HG03432 (cell line): ENCODE results near the gene SLC6A18.
"Not testable (repeated sequence)": the region's sequence is repeated elsewhere in the genome, so short reads cannot be mapped to it uniquely, and the experiment has no call there.

Experiments used
- ATAC-seq: cut with Tn5 transposase; IDR thresholded peaks from one replicate; pipeline ENCODE4 v1.9.1; 2021; ENCODE audit warnings: mild to moderate bottlenecking, moderate library complexity; ENCODE audit not compliant: unreplicated experiment

Gene SLC6A18

DNA sequence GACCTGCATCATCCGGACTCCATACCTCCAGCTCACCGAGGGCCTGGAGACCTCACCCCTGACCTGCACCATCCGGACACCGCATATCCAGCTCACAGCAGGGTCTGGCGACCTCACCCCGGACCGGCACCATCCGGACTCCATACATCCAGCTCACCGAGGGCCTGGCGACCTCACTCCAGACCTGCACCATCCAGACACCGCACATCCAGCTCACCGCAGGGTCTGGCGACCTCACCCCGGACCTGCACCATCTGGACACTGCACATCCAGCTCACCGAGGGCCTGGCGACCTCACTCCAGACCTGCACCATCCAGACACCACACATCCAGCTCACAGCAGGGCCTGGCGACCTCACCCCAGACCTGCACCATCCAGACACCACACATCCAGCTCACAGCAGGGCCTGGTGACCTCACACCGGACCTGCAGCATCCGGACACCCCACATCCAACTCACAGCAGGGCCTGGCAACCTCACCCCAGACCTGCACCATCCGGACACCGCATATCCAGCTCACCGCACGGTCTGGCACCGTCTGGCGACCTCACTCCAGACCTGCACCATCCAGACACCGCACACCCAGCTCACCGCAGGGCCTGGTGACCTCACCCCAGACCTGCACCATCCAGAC lies 59.3 kb downstream of the SLC6A18 start:
- not testable (repeated sequence) for ATAC-seq

DNA sequence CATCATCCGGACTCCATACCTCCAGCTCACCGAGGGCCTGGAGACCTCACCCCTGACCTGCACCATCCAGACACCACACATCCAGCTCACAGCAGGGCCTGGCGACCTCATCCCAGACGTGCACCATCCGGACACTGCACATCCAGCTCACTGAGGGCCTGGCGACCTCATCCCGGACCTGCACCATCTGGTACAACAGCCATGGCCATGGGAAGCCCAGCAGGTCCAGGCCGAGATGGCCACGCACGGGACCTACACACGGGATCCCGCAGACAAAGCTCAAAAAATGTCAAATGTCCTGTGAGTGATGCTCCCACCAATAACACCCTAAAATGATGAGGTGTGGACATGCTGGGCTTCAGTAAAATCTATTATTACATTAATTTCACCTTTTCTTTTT lies 60.0 kb downstream of the SLC6A18 start:
- no peak for ATAC-seq

DNA sequence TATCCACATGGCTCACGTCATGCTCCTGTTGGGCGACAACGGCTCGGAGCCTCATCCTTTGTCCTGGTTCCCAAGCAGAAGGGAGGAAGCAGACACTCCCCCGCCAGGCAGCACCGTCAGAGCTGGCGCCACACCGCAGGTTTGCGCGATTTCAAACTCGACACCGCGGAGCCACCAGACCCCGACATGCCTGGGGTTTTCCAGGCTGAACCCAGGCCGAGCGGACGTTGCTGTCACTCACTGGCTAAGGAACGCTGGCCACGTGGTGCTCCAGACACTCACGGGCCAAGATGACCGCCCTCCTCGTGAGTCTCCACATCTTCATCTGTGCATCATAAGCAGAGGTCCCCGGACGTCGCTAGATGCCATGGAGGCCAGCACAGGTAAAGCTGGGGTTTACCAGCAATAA lies 60.7 kb downstream of the SLC6A18 start:
- ATAC-seq: no peak

DNA sequence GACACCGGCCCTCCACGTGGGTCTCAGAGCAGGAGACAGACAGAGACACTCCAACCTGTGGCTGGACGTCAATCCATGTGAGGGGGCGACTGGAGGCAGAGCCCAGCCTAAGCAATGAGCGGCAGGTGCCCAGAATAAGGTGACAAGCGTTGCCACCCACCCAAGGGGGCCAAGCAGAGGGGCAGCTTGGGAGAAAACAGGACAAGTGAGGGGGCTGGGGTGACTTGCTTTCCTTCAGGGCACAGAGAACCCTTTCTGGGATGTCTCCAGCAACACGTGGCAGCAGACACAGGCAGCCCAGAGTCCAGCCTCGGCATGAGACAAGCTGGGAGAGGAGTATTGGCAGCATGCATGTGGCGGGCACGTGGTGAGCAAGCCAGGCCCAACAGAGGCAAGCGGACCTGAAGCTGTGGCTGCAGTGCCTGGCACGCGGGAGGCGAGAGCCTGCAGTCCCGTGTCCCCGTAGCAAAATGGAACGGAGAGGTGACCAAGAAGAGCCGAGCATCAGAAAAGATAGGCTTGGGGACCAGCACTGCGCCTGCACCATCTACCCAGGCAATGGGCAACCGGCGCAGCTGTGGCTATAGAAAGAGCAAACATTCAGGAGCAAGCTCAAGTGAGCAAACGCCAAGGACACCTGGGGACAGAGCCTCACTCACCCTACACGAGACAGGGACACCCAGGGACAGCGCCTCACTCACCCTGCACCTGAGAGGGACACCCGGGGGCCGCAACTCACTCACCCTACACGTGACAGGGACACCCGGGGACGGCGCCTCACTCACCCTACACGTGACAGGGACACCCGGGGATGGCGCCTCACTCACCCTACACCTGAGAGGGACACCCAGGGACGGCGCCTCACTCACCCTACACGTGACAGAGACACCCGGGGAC lies 63.5 kb downstream of the SLC6A18 start:
- ATAC-seq: no peak

DNA sequence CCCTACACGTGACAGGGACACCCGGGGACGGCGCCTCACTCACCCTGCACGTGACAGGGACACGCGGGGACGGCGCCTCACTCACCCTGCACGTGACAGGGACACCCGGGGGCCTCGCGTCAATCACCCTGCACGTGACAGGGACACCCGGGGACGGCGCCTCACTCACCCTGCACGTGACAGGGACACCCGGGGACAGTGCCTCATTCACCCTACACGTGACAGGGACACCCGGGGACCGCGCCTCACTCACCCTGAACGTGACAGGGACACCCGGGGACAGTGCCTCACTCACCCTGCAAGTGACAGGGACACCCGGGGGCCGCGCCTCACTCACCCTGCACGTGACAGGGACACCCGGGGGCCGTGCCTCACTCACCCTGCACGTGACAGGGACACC lies 64.4 kb downstream of the SLC6A18 start:
- not testable (repeated sequence) for ATAC-seq

DNA sequence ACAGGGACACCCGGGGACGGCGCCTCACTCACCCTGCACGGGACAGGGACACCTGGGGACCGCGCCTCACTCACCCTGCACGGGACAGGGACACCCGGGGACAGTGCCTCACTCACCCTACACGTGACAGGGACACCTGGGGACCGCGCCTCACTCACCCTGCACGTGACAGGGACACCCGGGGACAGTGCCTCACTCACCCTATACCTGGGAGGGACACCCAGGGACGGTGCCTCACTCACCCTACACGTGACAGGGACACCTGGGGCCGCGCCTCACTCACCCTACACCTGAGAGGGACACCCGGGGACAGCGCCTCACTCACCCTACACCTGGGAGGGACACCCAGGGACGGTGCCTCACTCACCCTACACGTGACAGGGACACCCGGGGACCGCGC lies 65.8 kb downstream of the SLC6A18 start:
- not testable (repeated sequence) for ATAC-seq

DNA sequence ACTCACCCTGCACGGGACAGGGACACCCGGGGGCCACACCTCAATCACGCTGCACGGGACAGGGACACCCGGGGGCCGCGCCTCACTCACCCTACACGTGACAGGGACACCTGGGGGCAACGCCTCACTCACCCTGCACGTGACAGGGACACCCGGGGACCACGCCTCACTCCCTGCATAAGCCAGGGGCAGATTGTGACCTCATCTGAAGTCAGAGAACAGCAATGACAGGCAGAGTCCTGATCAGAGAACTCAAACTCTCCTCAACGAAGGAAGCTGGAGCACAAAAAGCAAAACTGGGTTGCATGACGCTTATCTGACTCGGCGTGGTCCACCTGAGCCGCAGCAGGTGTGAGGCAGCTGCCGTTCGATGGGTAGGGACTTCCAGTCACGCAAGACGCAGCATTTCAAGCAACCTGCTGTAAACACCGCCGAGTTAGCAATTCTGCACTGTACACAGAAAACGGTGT lies 66.5 kb downstream of the SLC6A18 start:
- ATAC-seq: no peak

DNA sequence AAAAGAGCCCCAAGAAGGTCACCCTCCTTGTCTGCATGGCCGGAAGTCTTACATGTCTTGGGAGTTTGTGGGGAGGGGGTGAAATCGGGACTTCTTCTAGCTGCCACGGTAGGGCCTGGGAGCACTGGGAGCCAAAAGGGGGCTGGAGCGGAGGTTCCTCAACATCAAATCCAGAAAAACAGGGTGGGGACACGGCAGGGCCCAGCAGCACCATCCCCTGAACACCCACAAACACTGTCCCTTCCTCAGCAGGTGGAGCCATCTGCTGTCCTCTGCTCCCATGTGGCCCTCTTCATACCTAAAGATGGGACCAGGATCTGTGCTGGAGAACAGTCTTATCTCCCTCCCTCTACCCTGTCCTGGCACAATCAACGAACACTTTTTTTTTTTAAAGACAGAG lies 67.0 kb downstream of the SLC6A18 start:
- no peak for ATAC-seq

DNA sequence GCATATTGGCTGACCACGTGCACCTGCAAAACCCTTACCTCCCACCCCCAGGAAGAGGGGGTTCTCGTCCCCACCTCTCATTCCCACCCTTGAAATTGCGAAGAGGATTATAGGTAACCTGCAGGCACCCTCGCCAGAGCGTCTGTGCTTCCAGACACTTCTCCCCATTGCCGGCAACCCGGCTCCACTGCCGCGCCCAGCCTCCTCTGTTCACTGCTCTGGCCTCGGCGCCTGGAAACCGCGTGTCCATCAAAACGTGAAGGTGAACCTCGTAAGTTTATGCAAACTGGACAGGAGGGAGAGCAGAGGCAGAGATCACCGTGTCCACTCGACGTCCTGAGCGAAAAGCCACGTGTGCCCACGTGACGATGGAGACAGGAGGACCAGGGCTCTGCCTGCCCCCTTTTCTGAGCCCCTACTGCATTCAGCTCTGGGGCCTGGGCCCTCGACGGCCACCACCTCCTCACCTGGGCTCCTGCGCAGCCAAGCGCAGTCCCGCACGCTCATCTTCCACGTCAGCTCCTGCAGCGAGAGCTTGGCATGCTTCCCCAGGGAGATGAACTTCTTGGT lies 67.8 kb downstream of the SLC6A18 start:
- ATAC-seq: no peak

DNA sequence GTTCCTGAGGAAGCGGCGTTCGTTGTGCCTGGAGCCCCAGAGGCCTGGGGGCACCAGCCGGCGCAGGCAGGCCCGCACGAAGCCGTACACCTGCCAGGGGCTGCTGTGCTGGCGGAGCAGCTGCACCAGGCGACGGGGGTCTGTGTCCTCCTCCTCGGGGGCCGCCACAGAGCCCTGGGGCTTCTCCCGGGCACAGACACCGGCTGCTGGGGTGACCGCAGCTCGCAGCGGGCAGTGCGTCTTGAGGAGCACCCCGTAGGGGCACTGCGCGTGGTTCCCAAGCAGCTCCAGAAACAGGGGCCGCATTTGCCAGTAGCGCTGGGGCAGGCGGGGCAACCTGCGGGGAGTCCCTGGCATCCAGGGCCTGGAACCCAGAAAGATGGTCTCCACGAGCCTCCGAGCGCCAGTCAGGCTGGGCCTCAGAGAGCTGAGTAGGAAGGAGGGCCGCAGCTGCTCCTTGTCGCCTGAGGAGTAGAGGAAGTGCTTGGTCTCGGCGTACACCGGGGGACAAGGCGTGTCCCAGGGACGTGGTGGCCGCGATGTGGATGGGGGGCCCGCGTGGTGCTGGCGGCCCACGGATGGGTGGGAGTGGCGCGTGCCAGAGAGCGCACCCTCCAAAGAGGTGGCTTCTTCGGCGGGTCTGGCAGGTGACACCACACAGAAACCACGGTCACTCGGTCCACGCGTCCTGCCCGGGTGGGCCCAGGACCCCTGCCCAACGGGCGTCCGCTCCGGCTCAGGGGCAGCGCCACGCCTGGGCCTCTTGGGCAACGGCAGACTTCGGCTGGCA lies 68.4 kb downstream of the SLC6A18 start:
- no peak for ATAC-seq

DNA sequence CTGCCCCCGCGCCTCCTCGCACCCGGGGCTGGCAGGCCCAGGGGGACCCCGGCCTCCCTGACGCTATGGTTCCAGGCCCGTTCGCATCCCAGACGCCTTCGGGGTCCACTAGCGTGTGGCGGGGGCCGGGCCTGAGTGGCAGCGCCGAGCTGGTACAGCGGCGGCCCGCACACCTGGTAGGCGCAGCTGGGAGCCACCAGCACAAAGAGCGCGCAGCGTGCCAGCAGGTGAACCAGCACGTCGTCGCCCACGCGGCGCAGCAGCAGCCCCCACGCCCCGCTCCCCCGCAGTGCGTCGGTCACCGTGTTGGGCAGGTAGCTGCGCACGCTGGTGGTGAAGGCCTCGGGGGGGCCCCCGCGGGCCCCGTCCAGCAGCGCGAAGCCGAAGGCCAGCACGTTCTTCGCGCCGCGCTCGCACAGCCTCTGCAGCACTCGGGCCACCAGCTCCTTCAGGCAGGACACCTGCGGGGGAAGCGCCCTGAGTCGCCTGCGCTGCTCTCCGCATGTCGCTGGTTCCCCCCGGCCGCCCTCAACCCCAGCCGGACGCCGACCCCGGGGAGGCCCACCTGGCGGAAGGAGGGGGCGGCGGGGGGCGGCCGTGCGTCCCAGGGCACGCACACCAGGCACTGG lies 69.1 kb downstream of the SLC6A18 start:
- ATAC-seq: no peak

DNA sequence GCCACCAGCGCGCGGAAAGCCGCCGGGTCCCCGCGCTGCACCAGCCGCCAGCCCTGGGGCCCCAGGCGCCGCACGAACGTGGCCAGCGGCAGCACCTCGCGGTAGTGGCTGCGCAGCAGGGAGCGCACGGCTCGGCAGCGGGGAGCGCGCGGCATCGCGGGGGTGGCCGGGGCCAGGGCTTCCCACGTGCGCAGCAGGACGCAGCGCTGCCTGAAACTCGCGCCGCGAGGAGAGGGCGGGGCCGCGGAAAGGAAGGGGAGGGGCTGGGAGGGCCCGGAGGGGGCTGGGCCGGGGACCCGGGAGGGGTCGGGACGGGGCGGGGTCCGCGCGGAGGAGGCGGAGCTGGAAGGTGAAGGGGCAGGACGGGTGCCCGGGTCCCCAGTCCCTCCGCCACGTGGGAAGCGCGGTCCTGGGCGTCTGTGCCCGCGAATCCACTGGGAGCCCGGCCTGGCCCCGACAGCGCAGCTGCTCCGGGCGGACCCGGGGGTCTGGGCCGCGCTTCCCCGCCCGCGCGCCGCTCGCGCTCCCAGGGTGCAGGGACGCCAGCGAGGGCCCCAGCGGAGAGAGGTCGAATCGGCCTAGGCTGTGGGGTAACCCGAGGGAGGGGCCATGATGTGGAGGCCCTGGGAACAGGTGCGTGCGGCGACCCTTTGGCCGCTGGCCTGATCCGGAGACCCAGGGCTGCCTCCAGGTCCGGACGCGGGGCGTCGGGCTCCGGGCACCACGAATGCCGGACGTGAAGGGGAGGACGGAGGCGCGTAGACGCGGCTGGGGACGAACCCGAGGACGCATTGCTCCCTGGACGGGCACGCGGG lies 69.9 kb downstream of the SLC6A18 start, which contains the start of gene TERT:
TERT (minus strand) TSS at position 234 of the 815 bp plus-strand sequence; CDS start at position 155, 79 bp downstream.
- ATAC-seq: no peak

DNA sequence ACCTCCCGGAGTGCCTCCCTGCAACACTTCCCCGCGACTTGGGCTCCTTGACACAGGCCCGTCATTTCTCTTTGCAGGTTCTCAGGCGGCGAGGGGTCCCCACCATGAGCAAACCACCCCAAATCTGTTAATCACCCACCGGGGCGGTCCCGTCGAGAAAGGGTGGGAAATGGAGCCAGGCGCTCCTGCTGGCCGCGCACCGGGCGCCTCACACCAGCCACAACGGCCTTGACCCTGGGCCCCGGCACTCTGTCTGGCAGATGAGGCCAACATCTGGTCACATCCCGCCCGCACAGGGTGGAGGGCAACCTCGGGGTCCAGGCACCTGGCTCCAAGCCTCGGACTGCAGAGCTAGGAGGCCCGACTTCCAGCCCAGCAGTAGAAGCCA lies 70.5 kb downstream of the SLC6A18 start:
- no peak for ATAC-seq
